K562 (cell line): ENCODE results near the gene TBX1. TPM values are rescaled to one million over a fixed set of nuclear protein-coding genes. Genes with fewer than 3 reads are reported as not detected.
A peak's percentile ranks its signal among the peaks of the same experiment; 100 is the strongest.

Experiments
- ASH1L ChIP-seq: fragments of 450-650 bp; IDR thresholded peaks from 2 replicates; pipeline ENCODE4 v1.6.1; 2018; ENCODE audit warnings: borderline replicate concordance, mild to moderate bottlenecking, low read depth; ENCODE audit not compliant: partially characterized antibody
- CXXC5 ChIP-seq: fragments of 250-450 bp; sonication (Bioruptor Pico); IDR thresholded peaks from 2 replicates; pipeline ENCODE4 v1.8.0; 2022; ENCODE audit warnings: inconsistent platforms, mild to moderate bottlenecking, moderate library complexity
- DEAF1 ChIP-seq: fragments of 450-650 bp; formaldehyde crosslinking; IDR thresholded peaks from 2 replicates; pipeline ENCODE4 v1.4.0; 2020; ENCODE audit warnings: mild to moderate bottlenecking, moderate library complexity
- DIDO1 ChIP-seq: fragments of 450-650 bp; IDR thresholded peaks from 2 replicates; pipeline ENCODE4 v1.6.1; 2016; ENCODE audit warnings: low read depth, missing biosample characterization, missing genetic modification characterization
- HIVEP1 ChIP-seq: fragments of 250-450 bp; sonication (Bioruptor Pico); IDR thresholded peaks from 2 replicates; pipeline ENCODE4 v1.4.0; 2020; ENCODE audit warnings: mild to moderate bottlenecking
- HMGN3 ChIP-seq: IDR thresholded peaks from 2 replicates; pipeline ENCODE4 v1.6.1; 2011; ENCODE audit warnings: borderline replicate concordance, low read depth, mild to moderate bottlenecking, mixed read lengths, low read length; ENCODE audit not compliant: insufficient read length; ENCODE audit errors: extremely low read depth
- NCOA6 ChIP-seq: fragments of 450-650 bp; IDR thresholded peaks from 2 replicates; pipeline ENCODE4 v1.6.1; 2017; ENCODE audit warnings: mild to moderate bottlenecking
- PCBP2 ChIP-seq: fragments of 200-400 bp; formaldehyde crosslinking; IDR thresholded peaks from 2 replicates; pipeline ENCODE4 v1.6.1; 2018; ENCODE audit warnings: low read length, low read depth, mild to moderate bottlenecking, moderate library complexity; ENCODE audit not compliant: poor library complexity, severe bottlenecking
- PHF21A ChIP-seq: fragments of 450-650 bp; IDR thresholded peaks from 2 replicates; pipeline ENCODE4 v1.6.1; 2017; ENCODE audit warnings: low read depth, borderline replicate concordance
- SP2 ChIP-seq: IDR thresholded peaks from 2 replicates; pipeline ENCODE4 v1.6.1; 2011; ENCODE audit warnings: mild to moderate bottlenecking, low read depth, low read length, moderate library complexity; ENCODE audit not compliant: poor library complexity, severe bottlenecking; ENCODE audit errors: extremely low read depth
- SRSF9 ChIP-seq: fragments of 200-400 bp; formaldehyde crosslinking; IDR thresholded peaks from 2 replicates; pipeline ENCODE4 v1.6.1; 2017; ENCODE audit warnings: low read depth, low read length, borderline replicate concordance
- TEAD1 ChIP-seq, 2 experiments: fragments of 450-650 bp in 1 of 2; sonication (generic) in 1 of 2; formaldehyde crosslinking; IDR thresholded peaks; 2 replicates each; pipeline versions ENCODE4 v1.4.0 to v1.8.0; 2020 to 2022; ENCODE audit warnings: mild to moderate bottlenecking in 2 of 2, missing genetic modification reagents in 1 of 2
- TRIM24 ChIP-seq, 2 experiments: fragments of 450-650 bp; IDR thresholded peaks; 2 replicates each; pipeline ENCODE4 v1.6.1; 2016
- VEZF1 ChIP-seq: fragments of 200-800 bp; sonication (Bioruptor generic); IDR thresholded peaks from 2 replicates; pipeline ENCODE4 v1.6.1; 2017; ENCODE audit warnings: missing genetic modification characterization, missing compliant biosample characterization
- ZBTB2 ChIP-seq: fragments of 450-650 bp; IDR thresholded peaks from 2 replicates; pipeline ENCODE4 v1.6.1; 2016; ENCODE audit warnings: antibody characterized with exemption
- ZC3H4 ChIP-seq: sonication (generic); formaldehyde crosslinking; IDR thresholded peaks from 2 replicates; pipeline ENCODE4 v1.9.0; 2021; ENCODE audit warnings: missing genetic modification reagents, borderline replicate concordance
- ZNF699 ChIP-seq: fragments of 250-450 bp; sonication (Bioruptor Pico); IDR thresholded peaks from 2 replicates; pipeline ENCODE4 v1.8.0; 2021; ENCODE audit warnings: mild to moderate bottlenecking, moderate library complexity; ENCODE audit not compliant: insufficient replicate concordance
- polyA plus RNA-seq, 8 experiments: library from polyadenylated mRNA; depleted of rRNA in 4 of 8; stranded (reverse) in 5 of 8; unstranded in 3 of 8; fragments of >200 nt; fragmentation: Nextera tagmentation in 2 of 8; fragmentation: Illumina TruSeq in 1 of 8; extraction: Ambion mirVana in 2 of 8; extraction: Trizol in 1 of 8; gene quantifications; 2 replicates each; pipeline versions ENCODE4 v1.2.1 to v1.2.3, GENCODE V29; 2011 to 2014; ENCODE audit warnings: inconsistent platforms in 1 of 8, missing spikeins in 1 of 8
- total RNA-seq, 7 experiments: library from RNA; depleted of rRNA in 6 of 7; stranded (reverse); fragments of >200 nt in 6 of 7; fragmentation: Illumina TruSeq in 2 of 7; extraction: Trizol in 2 of 7; gene quantifications; 2 replicates each; pipeline versions ENCODE4 v1.2.1 to v1.2.3, GENCODE V29; 2011 to 2021; ENCODE audit warnings: low replicate concordance in 1 of 7
- TF ChIP-seq, protein P1 (sequence below), 2 experiments: fragments of 450-650 bp in 1 of 2; IDR thresholded peaks; 2 replicates each; pipeline ENCODE4 v1.6.1; 2011 to 2017; ENCODE audit warnings: low read depth in 2 of 2, antibody characterized with exemption in 1 of 2, borderline replicate concordance in 1 of 2, low read length in 1 of 2, mild to moderate bottlenecking in 1 of 2, mixed read lengths in 1 of 2; ENCODE audit not compliant: control insufficient read depth in 1 of 2

The TBX1 gene
- total and polyA plus RNA-seq, 9 of the 15 experiments (the other 6 are each of a cell fraction or from before 2014, with no cell fraction given) = 0.07 to 35.0 (median 3.9) TPM

GRCh38 chr22:19730655-19731360 lies 29.8 kb upstream of the TBX1 start (continued):
- TF ChIP-seq DIDO1 (peak; percentile 45; the same call in 1 of the 2 replicates), NCOA6 (no peak), VEZF1 (no peak), CXXC5 (CRISPR knock-in tag) (peak; percentile 89), PHF21A (0 out of 2 replicates have a peak, but pooled peaks have one; percentile 72), ZNF699 (CRISPR knock-in tag) (no peak), SRSF9 (no peak), DEAF1 (CRISPR knock-in tag) (peak; percentile 100), PCBP2 (no peak), TEAD1 (CRISPR knock-in tag; IDR thresholded peaks at IDR 0.05) (peak in 1 of 2 experiments; percentile 52; a peak in 2 of 4 replicates), HMGN3 (no peak), ZBTB2 (peak; percentile 84), HIVEP1 (CRISPR knock-in tag) (peak; percentile 26; the same call in 1 of the 2 replicates), ASH1L (no peak), TRIM24 (IDR thresholded peaks at IDR 0.05) (peak; percentile 43 to 79; a peak in 3 of 4 replicates), ZC3H4 (CRISPR knock-in tag) (no peak), SP2 (peak; percentile 27)
- TF ChIP-seq, protein P1, sequence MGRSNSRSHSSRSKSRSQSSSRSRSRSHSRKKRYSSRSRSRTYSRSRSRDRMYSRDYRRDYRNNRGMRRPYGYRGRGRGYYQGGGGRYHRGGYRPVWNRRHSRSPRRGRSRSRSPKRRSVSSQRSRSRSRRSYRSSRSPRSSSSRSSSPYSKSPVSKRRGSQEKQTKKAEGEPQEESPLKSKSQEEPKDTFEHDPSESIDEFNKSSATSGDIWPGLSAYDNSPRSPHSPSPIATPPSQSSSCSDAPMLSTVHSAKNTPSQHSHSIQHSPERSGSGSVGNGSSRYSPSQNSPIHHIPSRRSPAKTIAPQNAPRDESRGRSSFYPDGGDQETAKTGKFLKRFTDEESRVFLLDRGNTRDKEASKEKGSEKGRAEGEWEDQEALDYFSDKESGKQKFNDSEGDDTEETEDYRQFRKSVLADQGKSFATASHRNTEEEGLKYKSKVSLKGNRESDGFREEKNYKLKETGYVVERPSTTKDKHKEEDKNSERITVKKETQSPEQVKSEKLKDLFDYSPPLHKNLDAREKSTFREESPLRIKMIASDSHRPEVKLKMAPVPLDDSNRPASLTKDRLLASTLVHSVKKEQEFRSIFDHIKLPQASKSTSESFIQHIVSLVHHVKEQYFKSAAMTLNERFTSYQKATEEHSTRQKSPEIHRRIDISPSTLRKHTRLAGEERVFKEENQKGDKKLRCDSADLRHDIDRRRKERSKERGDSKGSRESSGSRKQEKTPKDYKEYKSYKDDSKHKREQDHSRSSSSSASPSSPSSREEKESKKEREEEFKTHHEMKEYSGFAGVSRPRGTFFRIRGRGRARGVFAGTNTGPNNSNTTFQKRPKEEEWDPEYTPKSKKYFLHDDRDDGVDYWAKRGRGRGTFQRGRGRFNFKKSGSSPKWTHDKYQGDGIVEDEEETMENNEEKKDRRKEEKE (IDR thresholded peaks at IDR 0.05; ENCODE audit: borderline replicate concordance in 1 of 2, control insufficient read depth in 1 of 2, low read depth in 2 of 2, low read length in 1 of 2) = no peak
